ENCODE measurements around the gene PERM1.
A peak's percentile ranks its signal among the peaks of the same experiment; 100 is the strongest.
"Not testable (repeated sequence)": the region's sequence is repeated elsewhere in the genome, so short reads cannot be mapped to it uniquely, and the experiment has no call there.

The PERM1 gene

DNA sequence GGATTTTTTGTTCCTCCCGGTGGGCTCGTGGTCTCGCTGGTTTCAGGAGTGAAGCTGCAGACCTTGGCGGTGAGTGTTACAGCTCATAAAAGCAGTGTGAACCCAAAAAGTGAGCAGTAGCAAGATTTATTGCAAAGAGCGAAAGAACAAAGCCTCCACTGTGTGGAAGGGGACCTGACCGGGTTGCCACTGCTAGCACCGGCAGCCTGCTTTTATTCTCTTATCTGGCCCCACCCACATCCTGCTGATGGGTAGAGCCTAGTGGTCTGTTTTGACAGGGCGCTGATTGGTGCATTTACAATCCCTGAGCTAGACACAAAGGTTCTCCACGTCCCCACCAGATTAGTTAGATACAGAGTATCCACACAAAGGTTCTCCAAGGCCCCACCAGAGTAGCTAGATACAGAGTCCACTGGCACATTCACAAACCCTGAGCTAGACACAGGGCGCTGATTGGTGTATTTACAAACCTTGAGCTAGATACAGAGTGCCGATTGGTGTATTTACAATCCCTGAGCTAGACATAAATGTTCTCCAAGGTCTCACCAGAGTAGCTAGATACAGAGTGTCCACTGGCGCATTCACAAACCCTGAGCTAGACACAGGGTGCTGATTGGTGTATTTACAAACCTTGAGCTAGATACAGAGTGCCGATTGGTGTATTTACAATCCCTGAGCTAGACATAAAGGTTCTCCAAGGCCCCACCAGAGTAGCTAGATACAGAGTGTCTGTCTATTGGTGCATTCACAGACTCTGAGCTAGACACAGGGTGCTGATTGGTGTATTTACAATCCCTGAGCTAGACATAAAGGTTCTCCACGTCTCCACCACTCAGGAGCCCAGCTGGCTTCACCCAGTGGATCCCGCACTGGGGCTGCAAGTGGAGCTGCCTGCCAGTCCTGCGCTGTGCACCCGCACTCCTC is 35.8 kb upstream of the PERM1 start:
- not testable (repeated sequence) for DNase-seq (ENCODE audit: low read depth)

DNA sequence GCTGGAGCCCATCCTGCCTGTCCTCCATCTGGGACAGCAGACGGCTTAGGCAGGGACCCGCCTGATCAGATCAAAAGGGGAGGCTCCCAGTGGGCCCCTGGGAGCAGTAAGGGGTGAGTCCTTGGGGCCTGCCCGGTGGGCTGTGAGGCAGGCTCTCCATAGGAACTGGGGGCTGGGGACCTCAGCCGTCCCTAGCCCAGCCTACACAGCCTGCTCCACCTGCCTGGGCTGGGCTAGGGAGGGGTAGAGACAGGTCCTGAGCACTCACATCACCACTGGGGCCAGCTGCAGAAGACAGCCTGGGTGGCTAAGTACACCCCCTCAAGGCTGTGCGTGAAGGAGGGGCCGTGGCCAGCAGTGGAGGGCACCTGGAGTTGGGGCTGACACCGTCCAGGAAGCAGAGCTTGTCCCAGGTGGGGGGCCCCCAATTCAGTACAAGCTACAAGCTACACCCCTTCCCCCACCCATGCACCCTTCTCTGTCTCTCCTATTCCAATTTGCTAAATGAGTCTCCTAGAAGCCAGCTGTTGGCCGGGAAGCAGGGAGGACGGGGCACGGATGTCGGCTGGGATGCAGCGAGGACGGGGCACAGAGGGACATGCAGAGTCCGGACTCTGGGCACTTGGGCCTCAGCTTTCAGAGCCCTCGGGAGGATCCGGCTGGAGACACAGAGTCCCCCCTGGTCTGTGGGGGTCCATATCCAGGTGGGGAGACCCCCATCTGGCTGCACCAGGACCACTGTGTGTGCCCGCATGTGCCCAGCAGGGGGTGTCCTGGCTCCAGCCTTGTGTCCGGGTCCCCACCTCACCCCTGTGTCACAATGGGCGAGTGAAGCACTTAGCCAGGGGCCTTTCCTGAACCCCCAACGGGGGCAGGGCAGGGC is 33.1 kb upstream of the PERM1 start:
- no peak for DNase-seq (ENCODE audit: low read depth)

DNA sequence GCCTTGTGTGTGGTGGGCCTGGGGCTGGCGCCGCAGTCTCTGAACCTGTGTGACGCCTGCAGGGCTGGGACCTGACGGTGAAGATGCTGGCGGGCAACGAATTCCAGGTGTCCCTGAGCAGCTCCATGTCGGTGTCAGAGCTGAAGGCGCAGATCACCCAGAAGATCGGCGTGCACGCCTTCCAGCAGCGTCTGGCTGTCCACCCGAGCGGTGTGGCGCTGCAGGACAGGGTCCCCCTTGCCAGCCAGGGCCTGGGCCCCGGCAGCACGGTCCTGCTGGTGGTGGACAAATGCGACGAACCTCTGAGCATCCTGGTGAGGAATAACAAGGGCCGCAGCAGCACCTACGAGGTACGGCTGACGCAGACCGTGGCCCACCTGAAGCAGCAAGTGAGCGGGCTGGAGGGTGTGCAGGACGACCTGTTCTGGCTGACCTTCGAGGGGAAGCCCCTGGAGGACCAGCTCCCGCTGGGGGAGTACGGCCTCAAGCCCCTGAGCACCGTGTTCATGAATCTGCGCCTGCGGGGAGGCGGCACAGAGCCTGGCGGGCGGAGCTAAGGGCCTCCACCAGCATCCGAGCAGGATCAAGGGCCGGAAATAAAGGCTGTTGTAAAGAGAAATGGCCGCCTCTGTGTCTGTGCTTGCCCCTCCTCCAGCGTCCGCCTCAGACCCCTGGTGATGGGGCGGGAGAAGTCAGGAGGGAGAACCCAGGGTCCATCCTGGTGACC is 32.2 kb upstream of the PERM1 start:
- no peak for DNase-seq (ENCODE audit: low read depth)

DNA sequence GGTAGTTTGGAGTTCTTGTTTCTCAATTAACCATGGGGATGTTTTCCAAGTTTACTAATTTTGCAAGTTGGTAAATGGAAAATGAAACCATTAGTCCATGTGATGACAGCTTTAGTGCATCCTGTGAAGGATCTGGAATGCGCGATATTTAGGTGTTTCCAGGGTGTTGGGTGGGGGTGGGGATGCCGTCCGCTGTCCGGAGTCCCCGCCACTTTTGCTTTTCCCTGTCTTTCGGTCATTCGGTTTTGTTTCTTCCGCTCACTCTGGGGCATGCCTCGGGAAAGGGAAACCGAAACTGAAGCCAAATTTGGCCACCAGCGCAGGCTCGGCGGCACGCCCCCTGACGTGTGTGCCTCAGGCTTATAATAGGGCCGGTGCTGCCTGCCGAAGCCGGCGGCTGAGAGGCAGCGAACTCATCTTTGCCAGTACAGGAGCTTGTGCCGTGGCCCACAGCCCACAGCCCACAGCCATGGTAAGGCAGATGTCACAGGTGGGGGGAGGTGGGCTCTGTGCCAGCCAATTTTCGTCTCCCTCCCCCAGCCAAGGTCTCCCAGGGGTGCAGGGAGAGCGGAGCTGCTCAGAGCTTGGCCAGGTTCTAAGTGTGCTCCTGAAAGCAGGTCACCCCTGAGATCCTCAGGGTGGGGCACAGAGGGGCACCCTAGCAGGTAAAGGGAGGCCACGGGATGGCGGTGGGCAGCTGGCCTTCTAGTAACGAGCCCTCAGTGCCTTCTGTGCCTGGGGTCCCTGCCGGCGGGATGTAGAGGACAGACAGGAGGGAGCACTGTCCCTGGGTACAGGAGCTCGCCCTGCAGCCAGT is 31.4 kb upstream of the PERM1 start, which contains the start of gene ISG15:
ISG15 (plus strand) TSS at position 393 of the 817 bp plus-strand sequence; CDS start at position 470, 77 bp downstream.
- peak; percentile 86 for DNase-seq (ENCODE audit: low read depth)

DNA sequence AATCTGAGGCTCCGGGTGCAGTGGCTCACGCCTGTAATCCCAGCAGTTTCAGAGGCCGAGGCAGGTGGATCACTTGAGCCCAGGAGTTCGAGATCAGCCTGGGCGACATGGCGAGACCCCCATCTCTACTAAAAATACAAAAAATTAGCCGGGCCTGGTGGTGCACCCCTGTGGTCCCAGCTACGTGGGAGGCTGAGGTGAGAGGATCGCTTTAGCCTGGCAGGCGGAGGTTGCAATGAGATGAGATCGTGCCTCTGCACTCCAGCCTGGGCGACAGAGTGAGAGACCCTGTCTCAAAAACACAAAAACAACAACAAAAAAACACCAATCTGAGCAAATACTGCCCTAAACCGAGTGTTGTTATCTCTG is 30.8 kb upstream of the PERM1 start:
- DNase-seq (ENCODE audit: low read depth), result not testable (repeated sequence)

DNA sequence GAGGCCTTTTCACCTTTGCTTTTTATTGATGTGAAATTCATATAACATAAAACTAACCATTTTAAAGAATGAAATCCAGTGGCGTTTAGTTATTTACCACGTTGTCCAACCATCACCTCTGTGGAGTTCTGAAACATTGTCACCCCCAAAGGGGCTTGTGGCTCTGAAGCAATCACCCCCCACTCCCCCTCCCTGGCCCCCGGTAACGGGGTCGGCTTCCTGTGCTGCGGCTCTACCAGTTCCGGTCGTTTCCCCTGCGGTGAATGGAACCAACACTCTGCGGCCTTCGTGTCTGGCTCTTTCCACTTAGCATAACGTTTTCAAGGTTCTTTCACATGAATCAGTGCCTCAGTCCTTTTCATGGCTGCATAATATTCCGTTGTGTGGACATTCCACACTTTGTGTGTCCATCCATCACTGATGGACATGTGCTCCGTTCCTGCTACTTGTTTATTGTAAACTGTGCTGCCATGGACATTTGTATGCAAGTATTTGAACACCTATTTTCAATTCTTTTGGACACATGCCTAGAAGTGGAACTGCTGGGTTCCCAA is 29.6 kb upstream of the PERM1 start:
- DNase-seq (ENCODE audit: low read depth), result no peak

DNA sequence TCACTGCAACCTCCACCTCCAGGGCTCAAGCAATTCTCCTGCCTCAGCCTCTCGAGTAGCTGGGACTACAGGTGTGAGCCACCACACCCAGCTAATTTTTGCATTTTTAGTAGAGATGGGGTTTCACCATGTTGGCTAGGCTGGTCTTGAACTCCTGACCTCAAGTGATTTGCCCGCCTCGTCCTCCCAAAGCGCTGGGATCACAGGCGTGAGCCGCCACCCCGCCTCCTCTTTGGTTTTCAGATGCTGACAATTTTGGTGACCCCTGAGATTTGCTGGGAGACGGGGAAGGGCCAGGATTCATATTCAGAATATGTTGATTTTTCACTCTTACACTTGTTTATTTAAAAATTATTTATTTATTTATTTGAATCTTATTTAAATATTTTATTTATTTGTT is 28.2 kb upstream of the PERM1 start:
- not testable (repeated sequence) for DNase-seq (ENCODE audit: low read depth)

DNA sequence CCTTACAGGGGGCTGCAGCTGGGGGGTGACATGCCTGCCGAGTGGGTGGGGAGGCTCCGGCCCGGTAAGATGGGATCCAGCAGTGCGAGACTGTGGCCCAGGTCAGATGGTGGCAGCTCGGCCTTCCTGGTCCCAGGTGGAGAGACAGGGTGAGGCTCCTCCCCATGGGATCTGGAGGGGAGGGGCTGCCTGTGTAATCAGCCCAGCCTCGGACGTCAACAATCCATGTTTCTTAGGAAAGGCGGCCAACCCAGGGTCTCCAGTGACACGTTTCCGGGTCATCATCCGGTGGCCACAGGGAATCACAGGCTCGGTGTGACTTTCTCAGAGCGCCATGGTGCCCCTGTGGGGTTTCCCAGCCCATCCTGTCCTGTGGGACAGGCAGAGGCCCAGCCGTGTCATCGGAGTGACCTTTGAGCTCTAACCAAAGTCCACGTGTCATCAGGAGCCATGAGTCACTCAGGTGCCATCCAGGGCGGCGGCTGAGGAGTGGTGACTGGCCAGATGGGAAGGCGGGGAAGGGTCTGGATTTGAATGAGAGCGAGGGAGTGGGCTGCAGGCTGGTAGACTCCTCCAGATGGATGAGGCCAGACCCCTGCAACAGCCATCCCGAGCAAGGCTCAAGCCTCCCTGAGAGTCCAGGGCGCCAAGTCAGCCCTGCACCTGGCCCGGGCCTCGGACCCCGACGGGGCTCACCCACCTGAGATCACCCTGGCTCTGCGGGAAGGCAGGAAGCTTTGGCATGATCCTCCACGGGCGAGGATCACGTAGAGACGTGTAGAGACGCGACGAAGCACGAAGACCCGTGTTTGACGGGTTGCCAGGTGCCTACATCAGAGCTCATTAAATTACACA is 24.6 kb upstream of the PERM1 start:
- no peak for DNase-seq (ENCODE audit: low read depth)

DNA sequence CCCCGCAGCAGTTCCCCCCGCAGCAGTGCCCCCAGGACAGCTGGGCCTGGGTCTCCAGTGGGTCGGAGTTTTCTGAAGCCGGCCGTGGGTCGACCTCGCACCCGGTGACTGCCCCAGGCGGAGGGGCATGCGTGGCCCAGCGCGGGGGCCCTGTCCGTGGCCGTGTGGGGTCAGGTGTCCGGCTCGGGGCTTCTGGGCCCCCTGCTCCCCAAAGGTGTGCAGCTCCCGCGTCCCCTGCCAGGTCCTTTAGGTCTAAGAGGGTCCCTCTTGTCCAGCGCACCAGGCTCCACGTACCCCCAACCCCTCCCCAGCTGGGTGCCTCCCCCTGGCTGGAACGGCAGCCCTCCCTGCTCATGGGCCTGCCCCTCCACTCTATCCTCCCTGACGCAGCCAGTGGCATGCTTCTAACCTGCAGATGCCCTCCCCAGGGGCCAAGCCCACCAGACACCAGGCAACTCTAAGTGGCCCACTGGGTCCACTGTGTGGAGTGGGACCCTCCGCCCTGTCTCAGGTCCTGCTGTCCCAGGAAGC is 23.9 kb upstream of the PERM1 start:
- DNase-seq (ENCODE audit: low read depth), result no peak

DNA sequence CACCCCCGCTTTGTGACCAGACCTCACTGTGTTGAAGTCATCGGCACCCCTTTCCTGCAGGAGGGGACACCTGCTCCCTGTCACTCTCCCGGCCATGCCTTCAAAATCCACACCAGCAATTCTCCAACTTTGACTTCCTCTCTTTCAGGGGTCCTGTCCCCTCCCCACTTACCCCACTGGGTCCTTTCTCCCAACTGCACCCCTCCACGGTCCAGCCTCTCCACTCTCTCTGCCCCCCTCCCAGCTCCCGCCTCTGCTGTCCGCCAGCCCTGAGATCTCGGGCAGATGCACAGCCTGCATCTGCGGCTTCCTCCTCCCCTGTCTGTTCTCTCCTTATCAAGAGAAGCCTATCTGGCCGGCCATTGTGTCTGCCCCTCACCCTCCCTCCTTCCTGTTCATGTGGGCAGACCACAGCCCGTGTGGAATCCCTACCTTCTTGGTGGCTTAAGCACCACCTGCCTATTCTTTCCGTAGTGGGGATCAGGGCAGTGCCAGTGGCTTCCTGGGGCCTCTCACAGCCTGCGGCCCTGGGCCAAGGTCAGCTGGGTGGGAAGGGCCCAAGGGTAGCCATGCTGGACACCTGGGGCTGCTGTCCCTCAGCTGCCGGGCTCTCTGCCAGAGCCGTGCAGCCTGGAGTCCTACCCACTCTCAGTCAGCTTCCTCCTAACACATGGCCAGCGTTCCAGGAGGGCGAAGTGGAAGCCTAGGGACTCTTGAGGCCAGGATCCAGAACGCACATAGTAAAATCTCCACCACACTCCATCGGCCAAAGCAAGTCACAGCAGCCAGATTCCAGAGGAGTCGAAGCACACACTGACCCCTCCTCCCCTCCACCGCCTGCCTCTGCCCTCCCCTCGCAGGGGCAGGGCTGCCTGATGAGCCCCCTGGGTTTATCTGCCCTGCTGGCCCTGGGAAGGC is 23.1 kb upstream of the PERM1 start:
- no peak for DNase-seq (ENCODE audit: low read depth)

DNA sequence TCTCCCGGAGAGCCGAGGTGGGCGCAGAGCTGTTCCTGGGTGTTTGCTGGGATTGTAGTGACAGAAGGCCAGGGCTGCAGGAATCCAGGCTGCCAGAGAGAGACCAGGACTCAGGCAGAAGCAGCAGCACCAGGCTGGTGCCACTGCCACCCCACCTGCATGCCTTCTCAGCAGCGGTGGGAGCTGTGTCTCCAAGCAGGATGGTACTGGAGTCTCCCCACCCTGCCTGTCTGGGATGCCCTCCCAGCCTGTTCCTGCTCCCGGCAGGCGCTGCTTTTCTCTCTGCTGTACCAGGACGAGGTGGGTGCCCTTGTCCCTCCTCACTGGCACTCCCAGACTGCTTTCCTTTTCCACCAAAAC is 22.5 kb upstream of the PERM1 start:
- no peak for DNase-seq (ENCODE audit: low read depth)

DNA sequence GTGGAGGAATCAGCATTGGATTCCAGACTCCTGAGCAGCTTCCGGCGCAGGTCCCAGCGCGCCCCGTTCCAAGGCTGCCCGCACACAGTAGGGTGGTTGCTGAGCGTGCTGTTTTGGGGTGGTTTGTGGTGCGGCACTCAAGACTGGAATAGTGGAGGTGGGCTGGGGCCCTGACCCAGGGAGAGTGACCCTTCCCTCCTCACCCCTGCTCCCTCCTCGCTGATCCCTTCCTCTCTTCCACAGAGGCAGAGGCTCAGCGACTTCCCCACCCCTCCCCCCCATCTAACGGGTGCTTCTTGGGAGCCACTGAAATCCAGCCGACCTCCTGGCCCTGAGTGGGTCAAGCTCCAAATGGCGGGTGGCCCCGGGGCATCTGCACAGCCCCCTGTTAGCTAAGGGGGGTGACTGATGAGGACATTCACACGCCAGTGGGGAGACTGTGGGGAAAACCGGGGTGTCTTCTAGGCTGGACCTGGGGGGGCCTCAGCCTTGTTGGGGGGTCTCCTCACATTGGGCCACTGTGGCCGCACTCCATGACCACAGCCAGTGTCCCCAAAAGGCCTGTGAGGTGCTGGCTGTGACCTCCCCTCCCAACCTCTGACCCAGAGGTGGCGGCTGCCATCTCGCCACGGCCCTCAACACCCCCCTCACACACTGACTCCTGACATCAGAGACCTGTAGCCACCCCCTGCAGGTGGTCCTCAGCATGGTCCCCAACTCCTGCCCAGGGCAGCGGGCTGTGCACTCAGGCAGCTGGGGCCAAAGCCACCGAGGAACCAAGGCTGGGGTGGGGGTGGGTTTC is 21.9 kb upstream of the PERM1 start:
- no peak for DNase-seq (ENCODE audit: low read depth)

DNA sequence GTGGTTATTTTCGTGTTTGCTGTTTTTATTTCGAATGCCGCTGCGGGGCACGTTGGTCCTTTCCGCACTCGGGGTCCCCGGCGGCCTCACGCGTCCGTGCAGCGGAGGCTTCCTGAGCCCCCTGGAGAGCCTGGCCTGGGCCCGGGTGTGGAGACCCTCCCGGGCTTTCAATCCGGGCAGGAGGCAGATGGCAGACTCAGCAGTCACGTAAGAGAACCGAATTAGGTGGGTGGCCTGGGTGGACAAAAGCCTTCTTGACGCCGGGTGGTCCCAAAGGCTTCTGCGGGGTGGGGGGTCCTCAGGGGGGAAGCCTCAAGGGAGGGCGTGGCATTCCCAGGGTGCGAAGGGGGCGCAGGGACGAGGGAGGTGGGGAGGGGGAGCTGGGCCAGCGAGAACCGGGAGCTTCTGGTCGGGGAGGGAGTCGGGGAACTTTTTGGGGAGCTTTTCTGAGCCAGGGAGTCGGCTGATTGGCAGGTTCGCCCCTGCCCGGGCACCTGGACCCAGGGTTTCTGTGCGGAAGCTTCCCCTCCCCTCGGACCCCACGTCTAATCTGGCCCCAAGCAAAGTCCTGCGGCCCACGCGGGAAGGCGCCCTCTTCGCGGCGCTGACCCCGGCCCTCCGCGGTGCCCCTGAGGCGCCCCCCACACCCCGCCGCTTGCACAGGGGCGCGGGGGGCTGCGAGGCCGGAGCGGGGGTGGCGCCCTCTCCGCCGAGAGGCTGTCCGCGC is 19.3 kb upstream of the PERM1 start:
- DNase-seq (ENCODE audit: low read depth), result no peak

DNA sequence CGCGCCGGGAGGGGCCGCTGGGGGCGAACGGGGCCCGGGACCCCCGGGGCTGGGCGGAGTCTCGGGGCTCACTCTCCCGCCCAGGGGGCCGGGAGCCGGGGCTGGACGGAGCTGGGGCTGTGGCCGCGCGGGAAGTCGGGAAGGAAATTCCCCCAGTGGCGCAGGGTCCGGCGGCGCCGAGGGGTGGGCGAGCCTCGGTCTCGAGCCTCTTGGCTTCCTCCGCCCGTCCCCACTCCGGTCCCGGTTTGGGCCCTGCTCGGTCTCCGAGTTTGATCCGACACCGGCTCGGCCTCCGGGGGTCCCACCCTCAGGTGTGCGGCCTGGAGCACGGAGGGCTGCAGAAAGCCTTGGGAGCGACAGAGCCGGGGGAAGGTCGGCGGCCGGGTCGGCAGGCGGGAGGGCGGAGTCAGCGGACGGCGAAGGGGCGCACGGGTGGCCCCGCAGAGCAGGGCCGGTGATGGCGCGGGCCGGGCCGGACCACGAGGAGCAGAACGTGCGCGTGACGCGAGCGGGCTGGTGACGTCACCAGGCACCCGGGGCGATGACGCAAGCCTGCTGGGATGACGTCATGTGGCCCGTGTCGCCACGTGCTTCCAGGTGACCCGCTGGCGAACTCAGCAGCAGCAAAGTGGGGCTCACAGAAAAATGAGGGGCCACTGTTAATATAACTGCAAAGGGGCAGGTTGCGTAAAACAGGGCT is 18.6 kb upstream of the PERM1 start:
- peak; percentile 69 for DNase-seq (ENCODE audit: low read depth)

DNA sequence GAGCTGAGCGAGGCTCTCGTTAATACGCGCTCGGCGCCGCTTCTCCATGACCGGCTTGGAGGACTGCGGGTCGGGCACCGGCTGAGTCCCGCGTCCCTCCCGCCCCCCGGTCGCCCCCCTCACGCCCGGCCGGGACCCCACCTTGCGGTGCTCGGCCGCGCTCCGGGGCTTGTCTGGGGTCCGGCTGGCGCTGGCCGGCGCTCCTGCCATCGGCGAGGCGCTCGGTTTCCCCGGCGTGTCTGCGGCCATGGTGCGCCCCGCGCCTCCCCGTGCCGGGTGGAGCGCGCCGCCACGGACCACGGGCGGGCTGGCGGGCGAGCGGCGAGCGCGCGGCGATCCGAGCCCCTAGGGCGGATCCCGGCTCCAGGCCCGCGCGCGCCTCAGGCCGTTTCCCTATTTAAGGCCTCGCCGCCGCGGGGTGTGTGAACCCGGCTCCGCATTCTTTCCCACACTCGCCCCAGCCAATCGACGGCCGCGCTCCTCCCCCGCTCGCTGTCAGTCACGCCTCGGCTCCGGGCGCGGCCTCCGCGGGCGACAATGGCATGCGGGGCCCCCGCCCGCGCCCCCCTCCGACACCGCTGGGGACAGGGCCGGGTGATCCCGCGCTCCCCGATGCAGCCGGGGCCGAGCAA is 17.9 kb upstream of the PERM1 start, which contains the start of gene HES4:
HES4 (minus strand) TSS at position 373 of the 632 bp plus-strand sequence; CDS start at position 249, 124 bp downstream.
- DNase-seq (ENCODE audit: low read depth), result peak; percentile 70
